NCI-H82 (cell line): ENCODE data around the gene PLPPR3.

ENCODE experiments used
- DNase-seq: peaks from one replicate; lab custom pipeline; 2025; lab: John Stamatoyannopoulos, UW

The PLPPR3 gene

GRCh38 chr19:808423-808775 lies 13.4 kb downstream of the PLPPR3 start:
- DNase-seq = no peak

DNA sequence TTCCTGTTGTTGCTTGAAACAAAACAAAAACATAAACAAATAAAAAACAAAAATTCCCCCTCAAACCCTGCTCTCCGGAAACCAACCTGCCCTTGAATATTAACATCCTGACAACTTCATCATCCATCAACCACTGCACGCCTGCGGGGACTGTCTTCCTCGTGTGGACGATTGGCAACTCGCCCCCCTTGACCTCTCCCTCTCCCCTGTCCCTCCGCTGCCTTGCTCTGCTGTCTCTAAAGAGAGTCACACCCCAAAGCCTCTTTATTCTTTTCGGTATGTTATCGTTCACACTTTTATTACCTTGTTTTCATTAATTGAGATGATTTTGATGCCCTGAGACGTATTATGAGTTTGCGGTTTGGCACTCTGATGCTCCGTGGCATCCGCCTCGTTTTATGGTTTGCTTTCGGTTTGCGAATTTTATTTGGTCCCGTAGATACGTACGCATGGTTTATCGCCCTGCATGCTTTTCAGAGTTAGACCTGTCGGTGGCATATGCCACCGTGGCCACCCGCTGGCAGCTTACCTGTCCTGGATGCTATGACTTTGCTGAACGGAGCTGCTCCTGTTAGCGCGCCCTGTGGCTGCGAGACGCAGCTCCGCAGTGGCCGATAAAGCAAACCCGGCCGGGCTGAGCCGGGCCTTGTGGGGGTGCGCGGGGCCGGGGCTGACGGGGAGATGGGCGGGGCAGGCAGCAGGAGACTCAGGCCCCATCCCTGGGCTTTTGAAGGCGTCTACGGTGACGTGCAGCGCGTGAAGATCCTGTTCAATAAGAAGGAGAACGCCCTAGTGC lies 13.9 kb downstream of the PLPPR3 start:
- no peak for DNase-seq

- no peak for DNase-seq
Measured at GRCh38 chr19:806815-807421, 14.8 kb downstream of the PLPPR3 start.

DNA sequence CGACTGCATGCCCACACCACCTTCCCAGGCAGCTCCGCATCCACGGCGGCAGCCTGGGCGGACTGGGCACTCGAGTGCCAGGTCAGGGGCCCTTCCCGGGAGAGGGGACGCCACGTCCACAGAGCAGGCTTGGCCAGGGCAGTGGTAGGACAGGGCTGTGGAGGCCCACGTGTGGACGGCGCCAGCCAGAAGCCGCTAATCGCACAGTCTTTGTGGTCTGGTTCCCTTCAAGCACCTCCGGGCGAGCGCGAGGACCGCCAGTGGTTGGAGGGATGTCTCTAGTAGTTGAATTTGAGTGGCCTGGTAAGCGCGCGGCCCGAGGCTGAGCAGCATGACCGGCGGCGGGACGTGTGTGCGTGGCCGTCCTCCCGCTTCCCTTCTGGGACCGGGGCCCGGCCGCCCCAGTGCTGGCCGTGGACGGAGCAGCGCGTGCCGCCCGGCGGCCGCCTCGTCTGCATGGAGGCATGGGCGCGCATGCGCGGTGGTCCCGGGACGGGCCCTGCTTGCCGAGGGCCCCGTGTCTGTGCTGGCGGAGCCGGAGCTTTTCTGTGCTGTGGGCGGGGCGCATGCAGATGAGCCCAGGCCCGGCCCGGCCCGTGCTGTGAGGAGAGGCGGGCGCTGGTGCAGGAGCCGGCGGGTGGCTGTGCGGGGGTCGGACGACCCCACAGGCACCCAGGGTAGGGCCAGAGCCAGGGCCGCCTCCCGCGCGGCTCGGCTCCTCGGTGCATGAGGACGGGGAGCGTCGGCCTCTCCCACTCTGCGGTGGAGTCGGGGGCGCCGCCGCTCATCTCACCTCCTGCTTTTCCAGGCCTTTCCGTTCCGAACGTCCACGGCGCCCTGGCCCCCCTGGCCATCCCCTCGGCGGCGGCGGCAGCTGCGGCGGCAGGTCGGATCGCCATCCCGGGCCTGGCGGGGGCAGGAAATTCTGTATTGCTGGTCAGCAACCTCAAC lies 15.9 kb downstream of the PLPPR3 start:
- DNase-seq = no peak

- DNase-seq = no peak
Measured at GRCh38 chr19:805166-805551, 16.6 kb downstream of the PLPPR3 start.

DNA sequence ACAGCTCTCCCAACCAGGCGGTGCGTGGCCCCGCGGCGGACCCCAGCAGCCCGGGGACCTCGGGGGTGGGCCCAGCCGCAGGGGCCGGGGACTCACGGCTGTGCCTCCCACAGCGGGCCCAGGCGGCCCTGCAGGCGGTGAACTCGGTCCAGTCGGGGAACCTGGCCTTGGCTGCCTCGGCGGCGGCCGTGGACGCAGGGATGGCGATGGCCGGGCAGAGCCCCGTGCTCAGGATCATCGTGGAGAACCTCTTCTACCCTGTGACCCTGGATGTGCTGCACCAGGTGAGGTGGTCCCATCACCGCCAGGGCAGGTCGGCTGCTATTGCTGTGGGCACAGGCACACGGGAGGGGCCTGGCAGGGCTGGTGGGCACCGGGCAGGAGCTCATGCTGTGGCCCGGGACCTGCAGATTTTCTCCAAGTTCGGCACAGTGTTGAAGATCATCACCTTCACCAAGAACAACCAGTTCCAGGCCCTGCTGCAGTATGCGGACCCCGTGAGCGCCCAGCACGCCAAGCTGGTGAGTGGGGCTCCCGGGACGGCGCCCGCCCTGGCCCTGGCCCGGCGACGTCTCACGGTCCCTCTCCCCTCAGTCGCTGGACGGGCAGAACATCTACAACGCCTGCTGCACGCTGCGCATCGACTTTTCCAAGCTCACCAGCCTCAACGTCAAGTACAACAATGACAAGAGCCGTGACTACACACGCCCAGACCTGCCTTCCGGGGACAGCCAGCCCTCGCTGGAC lies 17.2 kb downstream of the PLPPR3 start:
- DNase-seq = no peak

GRCh38 chr19:803686-804418 lies 17.9 kb downstream of the PLPPR3 start:
- no peak for DNase-seq

DNA sequence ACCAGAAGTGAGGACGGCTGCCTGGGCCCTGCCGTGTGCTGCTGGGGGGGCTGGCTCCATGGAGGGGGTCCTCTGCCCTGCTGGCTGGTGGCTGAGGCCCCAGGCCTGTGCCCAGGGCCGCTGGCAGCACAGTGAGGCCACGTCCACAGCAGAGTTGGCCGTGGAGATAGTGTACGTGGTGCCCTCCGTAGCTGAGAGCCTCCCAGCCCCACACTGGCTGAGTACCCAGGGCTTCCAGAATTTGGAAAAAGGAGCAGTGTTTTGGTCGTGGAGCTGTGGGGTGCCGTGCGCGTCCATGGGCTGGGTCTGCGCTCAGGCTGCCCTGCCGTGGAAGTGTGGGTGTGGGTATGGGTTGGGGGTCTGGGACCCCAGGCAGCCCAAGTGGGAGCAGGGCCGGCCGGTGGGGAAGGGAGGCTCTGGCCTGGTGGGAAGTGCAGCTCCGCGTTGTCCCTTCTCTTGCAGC lies 18.6 kb downstream of the PLPPR3 start:
- no peak for DNase-seq

DNA sequence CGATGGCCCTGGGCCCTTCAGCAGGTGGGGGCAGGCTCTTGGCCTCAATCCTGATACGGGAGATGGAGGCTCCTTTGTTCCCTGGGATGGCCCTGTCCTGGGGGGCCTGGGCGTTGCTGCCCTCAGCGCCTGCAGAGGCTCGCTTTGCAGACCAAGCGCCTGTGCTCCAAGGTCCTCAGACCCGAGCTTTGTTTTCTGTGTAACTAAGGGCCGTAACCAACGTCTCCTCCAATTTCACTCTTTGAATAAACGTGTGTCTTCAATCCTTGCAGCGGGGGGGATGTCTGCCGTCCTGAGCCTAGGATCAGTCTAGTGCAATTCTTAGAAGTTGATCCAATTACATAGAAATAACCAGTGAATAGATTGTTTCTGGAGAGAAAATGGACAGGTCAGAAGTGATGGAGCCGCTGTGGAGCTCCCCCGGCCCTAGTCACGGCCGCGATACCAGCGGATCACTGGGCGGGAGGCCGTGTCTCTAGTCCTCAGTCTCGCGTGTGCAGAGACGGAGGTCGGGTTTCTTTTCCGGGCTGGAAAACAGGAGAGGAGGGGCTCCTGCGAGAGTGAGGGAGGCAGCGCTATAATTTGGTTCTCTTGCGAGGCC lies 19.2 kb downstream of the PLPPR3 start:
- DNase-seq = no peak

GRCh38 chr19:801861-802497 lies 19.8 kb downstream of the PLPPR3 start:
- no peak for DNase-seq

GRCh38 chr19:801030-801860 lies 20.5 kb downstream of the PLPPR3 start:
- no peak for DNase-seq

GRCh38 chr19:800360-801029 lies 21.3 kb downstream of the PLPPR3 start:
- no peak for DNase-seq

GRCh38 chr19:799076-799881 lies 22.5 kb downstream of the PLPPR3 start:
- peak; percentile 28 for DNase-seq

GRCh38 chr19:798415-799075 lies 23.2 kb downstream of the PLPPR3 start:
- no peak for DNase-seq

DNA sequence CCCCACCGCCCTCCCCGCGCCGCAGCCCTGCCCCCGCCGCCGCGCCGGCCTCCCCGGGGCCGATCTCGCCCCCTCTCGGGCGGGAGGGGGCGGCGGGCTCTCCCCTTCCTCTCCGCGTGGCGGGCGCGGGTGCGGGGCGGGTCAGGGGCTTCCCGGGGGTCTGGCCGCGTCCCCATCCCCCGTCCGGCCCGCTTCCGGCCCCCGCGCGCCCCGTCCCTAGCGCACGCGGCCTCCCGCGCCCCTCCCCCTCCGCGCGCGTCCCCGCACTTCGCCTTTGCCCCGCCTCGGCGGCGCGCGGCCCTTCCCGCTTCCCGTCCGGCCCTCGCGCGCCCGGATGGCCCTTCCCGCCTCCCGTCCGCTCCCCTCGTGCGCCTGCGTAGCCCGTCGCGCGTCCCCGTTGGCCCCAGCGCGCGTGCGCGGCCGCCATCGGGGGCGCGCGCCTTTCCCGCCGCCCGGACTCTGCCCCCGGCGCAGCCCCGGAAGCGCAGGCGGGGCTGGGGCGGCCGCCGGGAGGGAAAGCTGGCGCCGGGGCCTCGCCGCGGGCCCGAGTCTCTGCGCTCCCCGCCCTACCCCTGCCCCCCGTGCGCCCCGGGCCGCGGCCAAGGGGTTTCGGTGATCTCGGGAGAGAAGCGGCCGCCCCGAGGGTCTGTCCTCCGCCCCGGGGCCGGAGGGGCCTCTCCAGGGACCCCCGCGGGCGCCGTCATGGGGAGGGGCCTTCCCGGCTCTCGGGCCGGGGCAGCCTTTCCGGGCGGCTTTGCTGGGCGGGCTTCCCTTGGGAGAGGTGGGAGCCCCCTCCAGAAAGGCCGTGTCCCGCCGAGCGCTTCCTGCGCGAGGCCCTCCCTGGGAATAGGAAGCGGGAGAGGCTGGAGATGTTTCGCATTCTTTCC lies 24.0 kb downstream of the PLPPR3 start:
- peak; percentile 85 for DNase-seq
